ENCODE measurements around the gene MGRN1.

DNA sequence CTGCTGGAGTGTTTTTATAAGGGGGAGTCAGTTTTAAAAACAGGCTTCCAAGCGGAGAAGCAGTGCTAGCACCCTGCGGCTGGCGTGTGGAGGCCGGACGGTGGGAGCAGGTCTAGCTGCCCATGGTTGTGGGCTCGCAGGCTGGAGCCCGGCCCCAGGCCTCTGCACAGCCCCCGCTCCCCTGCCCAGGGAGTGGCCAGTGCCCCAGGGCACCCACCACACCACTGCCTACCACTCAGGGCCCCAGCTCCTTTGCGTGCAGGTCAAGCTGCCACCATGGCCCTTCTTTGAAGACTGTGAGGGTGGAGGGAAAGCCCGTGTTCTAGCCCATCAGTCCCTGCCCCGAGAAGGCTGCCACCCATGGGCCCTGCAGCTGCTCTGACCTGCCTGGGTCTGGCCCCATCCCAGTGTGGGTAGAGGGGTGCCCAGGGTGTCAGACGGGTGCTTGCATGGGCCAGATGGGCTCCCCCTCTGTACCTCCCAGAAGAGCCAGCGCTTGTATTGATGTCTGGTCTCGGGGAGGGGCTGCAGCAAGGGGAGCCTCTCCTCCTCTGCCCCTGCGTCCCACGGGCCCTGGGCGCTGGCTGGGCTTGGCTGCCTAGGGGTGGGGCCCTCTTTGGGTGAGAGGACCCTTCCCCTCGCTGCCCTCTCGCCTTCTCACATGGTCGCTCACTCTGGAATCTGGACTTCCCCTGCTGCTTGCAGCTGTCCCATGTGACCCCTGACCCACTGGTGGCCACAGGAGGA, 67.2 kb downstream of the MGRN1 start:
- TF ChIP-seq EZH2 (IDR thresholded peaks at IDR 0.05; ENCODE audit: borderline replicate concordance, low read depth, low read length, poor library complexity, severe bottlenecking) (no peak), CTCF (conservative IDR thresholded peaks at IDR 0.05; ENCODE audit: low read depth, low read length) (no peak)
